HL-60 (cell line): Measurements from ENCODE around the gene MYRIP.

Source experiments
- DNase-seq, 2 experiments: peaks; one replicate each; pipeline ENCODE4 v3.0.0-alpha.2; 2010 to 2020; ENCODE audit warnings: low read depth in 1 of 2, low spot score in 1 of 2
- H3K27ac ChIP-seq: fragments of 250-450 bp; sonication (Bioruptor Pico); replicated peaks from 2 replicates; pipeline ENCODE4 v1.5.1; 2020; ENCODE audit warnings: mild to moderate bottlenecking, moderate library complexity
- H3K27me3 ChIP-seq: fragments of 250-450 bp; sonication (Bioruptor Pico); 2 replicates; pipeline ENCODE4 v1.5.1; 2021; ENCODE audit warnings: mild to moderate bottlenecking, moderate library complexity; ENCODE audit not compliant: insufficient read depth, poor library complexity, severe bottlenecking
- H3K4me3 ChIP-seq: replicated peaks from 2 replicates; pipeline ENCODE4 v1.5.1; 2011; ENCODE audit warnings: mild to moderate bottlenecking, control low read depth, low read length; ENCODE audit not compliant: insufficient read depth
- GABPA ChIP-seq: IDR thresholded peaks from 2 replicates; pipeline ENCODE4 v1.6.1; 2012; ENCODE audit warnings: low read depth
- POLR2AphosphoS5 ChIP-seq: IDR thresholded peaks from 2 replicates; pipeline ENCODE4 v1.6.1; 2012; ENCODE audit warnings: low read depth
- SPI1 ChIP-seq: IDR thresholded peaks from 2 replicates; pipeline ENCODE4 v1.6.1; 2012; ENCODE audit warnings: low read depth, mild to moderate bottlenecking, borderline replicate concordance
- TF ChIP-seq, protein P1 (sequence below): IDR thresholded peaks from one replicate; pipeline ENCODE4 v1.5.1; 2011; ENCODE audit warnings: low read length, control low read depth, inconsistent platforms; ENCODE audit not compliant: insufficient read depth
- TF ChIP-seq, protein P2 (sequence below): IDR thresholded peaks from 2 replicates; pipeline ENCODE4 v1.6.1; 2012; ENCODE audit warnings: low read depth; ENCODE audit not compliant: insufficient replicate concordance

MYRIP gene

DNA sequence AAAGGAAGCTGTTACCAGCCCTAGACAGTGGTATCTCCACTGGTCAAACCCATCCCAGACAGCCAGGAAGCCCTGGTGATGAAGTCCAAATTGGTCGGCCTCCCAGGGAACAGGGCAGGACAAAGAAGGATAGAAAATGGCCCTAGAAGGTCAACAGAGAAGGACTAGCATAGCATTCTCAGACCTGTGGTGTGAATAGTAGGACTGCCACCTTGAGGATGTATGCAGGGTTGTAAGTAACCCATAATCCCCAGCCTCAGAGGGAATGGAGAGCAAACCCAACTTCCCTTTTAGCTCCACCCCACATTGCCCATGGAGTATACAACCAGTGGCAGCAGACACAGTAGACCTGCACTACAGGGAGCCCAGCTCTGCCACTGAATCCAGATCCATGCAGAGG is 431.5 kb downstream of the MYRIP start:
- no peaks in the 10 kb centered on the region for H3K27me3 ChIP-seq
- H3K4me3 ChIP-seq: no peak overlapping the region
- no peak for TF ChIP-seq GABPA
- TF ChIP-seq, protein P1, sequence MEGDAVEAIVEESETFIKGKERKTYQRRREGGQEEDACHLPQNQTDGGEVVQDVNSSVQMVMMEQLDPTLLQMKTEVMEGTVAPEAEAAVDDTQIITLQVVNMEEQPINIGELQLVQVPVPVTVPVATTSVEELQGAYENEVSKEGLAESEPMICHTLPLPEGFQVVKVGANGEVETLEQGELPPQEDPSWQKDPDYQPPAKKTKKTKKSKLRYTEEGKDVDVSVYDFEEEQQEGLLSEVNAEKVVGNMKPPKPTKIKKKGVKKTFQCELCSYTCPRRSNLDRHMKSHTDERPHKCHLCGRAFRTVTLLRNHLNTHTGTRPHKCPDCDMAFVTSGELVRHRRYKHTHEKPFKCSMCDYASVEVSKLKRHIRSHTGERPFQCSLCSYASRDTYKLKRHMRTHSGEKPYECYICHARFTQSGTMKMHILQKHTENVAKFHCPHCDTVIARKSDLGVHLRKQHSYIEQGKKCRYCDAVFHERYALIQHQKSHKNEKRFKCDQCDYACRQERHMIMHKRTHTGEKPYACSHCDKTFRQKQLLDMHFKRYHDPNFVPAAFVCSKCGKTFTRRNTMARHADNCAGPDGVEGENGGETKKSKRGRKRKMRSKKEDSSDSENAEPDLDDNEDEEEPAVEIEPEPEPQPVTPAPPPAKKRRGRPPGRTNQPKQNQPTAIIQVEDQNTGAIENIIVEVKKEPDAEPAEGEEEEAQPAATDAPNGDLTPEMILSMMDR: no peak
- no peak for TF ChIP-seq SPI1
- TF ChIP-seq, protein P2, sequence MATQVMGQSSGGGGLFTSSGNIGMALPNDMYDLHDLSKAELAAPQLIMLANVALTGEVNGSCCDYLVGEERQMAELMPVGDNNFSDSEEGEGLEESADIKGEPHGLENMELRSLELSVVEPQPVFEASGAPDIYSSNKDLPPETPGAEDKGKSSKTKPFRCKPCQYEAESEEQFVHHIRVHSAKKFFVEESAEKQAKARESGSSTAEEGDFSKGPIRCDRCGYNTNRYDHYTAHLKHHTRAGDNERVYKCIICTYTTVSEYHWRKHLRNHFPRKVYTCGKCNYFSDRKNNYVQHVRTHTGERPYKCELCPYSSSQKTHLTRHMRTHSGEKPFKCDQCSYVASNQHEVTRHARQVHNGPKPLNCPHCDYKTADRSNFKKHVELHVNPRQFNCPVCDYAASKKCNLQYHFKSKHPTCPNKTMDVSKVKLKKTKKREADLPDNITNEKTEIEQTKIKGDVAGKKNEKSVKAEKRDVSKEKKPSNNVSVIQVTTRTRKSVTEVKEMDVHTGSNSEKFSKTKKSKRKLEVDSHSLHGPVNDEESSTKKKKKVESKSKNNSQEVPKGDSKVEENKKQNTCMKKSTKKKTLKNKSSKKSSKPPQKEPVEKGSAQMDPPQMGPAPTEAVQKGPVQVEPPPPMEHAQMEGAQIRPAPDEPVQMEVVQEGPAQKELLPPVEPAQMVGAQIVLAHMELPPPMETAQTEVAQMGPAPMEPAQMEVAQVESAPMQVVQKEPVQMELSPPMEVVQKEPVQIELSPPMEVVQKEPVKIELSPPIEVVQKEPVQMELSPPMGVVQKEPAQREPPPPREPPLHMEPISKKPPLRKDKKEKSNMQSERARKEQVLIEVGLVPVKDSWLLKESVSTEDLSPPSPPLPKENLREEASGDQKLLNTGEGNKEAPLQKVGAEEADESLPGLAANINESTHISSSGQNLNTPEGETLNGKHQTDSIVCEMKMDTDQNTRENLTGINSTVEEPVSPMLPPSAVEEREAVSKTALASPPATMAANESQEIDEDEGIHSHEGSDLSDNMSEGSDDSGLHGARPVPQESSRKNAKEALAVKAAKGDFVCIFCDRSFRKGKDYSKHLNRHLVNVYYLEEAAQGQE: no peak
- TF ChIP-seq POLR2AphosphoS5: no peak
- peak in 1 of 2 experiments; percentile 21 for DNase-seq
- no peak overlapping the region for H3K27ac ChIP-seq

DNA sequence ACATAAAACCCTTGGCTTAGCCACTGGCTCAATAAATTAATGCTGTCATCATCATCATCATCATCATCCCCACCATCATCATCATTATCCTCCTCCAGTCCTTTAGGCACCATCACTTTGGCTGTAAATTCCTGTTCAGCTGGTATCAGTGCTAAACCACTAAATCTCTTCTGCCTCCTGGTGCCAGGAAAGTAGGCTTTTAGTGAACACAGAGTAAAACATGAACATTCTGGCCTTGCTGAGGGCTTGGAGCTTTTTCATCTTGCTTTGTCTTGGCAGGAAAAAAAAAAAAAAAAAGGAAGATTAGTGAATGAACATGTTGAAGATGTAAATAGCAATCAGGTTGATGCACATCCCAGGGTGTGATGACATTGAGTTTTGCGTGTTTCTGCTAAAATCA is 432.8 kb downstream of the MYRIP start:
- no peak overlapping the region for H3K27ac ChIP-seq
- DNase-seq: no peak
- TF ChIP-seq, protein P2: no peak
- no peak for TF ChIP-seq SPI1
- TF ChIP-seq GABPA: no peak
- TF ChIP-seq, protein P1: no peak
- TF ChIP-seq POLR2AphosphoS5: no peak
- H3K4me3 ChIP-seq: no peak overlapping the region
- H3K27me3 ChIP-seq: no peaks in the 10 kb centered on the region

DNA sequence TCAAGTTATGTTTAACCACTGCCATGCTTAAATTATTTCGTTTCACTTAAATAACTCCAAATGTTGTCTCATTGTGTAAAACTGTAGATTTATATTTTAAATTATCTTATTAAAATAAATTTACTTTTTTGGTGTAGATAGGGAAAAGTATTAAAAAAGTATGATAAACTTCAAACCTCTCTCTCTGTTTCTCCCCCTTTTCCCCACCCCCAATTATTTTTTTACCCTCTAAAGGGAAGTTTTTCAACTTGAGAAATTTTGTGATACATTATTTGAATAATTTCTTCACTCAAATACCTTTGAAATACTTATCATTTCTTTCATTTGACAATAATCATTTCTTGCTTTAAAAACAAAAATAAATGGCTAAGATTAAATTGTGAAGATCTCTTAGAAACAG is 433.2 kb downstream of the MYRIP start:
- Histone ChIP-seq H3K27ac (no peak overlapping the region), H3K27me3 (no peaks in the 10 kb centered on the region), H3K4me3 (no peak overlapping the region)
- no peak for TF ChIP-seq GABPA
- TF ChIP-seq SPI1: no peak
- TF ChIP-seq, protein P2: no peak
- TF ChIP-seq, protein P1: no peak
- TF ChIP-seq POLR2AphosphoS5: no peak
- DNase-seq: no peak
